ENCODE data around the gene TCF25.
"Not testable (repeated sequence)": the region's sequence is repeated elsewhere in the genome, so short reads cannot be mapped to it uniquely, and the experiment has no call there.

The TCF25 gene

DNA sequence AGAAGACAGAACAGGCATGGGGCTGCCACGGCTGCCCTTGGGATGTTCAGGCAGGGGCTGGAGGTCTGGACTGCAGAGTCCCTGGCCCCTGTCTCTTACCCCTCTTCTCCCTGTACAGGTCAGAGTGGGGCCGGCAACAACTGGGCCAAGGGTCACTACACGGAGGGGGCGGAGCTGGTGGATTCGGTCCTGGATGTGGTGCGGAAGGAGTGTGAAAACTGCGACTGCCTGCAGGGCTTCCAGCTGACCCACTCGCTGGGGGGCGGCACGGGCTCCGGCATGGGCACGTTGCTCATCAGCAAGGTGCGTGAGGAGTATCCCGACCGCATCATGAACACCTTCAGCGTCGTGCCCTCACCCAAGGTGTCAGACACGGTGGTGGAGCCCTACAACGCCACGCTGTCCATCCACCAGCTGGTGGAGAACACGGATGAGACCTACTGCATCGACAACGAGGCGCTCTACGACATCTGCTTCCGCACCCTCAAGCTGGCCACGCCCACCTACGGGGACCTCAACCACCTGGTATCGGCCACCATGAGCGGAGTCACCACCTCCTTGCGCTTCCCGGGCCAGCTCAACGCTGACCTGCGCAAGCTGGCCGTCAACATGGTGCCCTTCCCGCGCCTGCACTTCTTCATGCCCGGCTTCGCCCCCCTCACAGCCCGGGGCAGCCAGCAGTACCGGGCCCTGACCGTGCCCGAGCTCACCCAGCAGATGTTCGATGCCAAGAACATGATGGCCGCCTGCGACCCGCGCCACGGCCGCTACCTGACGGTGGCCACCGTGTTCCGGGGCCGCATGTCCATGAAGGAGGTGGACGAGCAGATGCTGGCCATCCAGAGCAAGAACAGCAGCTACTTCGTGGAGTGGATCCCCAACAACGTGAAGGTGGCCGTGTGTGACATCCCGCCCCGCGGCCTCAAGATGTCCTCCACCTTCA is 61.5 kb downstream of the TCF25 start:
- DNase-seq = no peak
- intact Hi-C loops (cut with DNase I) = no loop called here

DNA sequence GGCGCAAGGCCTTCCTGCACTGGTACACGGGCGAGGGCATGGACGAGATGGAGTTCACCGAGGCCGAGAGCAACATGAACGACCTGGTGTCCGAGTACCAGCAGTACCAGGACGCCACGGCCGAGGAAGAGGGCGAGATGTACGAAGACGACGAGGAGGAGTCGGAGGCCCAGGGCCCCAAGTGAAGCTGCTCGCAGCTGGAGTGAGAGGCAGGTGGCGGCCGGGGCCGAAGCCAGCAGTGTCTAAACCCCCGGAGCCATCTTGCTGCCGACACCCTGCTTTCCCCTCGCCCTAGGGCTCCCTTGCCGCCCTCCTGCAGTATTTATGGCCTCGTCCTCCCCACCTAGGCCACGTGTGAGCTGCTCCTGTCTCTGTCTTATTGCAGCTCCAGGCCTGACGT is 62.2 kb downstream of the TCF25 start:
- intact Hi-C loops (cut with DNase I); DNase-seq: not testable (repeated sequence)

DNA sequence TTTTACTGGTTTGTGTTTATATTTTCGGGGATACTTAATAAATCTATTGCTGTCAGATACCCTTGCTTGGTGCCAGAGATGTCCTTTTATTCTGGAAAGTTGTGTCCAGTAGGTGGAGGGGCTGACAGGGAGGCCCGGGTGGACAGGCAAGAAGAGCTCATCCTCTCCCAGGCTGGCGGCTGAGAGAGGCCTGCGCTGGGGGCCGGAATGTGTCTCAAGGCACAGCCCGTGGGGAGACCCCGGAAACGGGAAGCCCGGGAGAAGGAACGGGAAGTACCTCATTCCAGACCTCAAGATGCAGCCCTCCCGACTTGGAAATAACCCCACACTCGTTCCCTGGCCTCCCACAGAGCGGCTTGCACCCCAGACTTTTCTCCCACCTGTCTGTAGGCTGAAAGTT is 62.6 kb downstream of the TCF25 start:
- intact Hi-C loops (cut with DNase I) = no loop called here
- no peak for DNase-seq

DNA sequence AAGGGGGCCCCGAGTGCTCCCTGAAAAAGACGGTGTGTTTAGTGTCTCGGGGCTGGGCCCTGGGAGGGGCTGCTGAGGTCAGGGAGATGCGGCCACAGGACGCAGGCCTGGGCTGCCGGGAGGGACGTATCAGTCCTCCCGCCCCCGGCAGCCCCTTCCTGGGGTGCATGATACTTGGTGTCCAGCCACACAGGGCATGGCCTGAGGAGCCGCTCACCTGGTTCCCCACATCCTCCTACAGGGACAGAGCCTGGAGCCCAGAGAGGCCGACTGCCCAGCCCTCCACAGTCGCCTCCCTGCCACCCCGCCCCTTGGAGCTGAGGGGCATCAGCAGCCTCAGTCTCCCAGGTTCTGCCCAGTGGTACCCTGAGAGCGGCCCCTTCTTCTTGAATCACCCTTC is 63.1 kb downstream of the TCF25 start:
- no peak for DNase-seq
- intact Hi-C loops (cut with DNase I) = no loop called here

DNA sequence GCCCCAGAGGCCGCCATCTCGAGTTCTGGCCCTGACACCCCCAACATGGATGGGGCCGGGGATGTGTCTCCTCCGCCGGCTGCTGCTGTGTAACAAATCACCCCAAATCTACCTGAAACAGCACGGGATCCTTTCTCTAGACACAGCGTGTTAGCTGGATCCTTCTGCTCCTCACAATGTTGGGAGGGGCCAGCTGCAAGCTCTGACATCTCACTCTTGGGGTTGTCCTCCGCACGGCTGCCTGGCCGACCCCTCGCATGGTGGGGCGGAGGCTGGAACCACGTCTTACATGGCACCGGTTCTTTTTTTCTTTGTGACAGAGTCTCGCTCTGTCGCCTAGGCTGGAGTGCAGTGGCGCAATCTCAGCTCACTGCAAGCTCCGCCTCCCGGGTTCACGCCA is 63.6 kb downstream of the TCF25 start:
- DNase-seq = no peak
- intact Hi-C loops (cut with DNase I) = no loop called here

DNA sequence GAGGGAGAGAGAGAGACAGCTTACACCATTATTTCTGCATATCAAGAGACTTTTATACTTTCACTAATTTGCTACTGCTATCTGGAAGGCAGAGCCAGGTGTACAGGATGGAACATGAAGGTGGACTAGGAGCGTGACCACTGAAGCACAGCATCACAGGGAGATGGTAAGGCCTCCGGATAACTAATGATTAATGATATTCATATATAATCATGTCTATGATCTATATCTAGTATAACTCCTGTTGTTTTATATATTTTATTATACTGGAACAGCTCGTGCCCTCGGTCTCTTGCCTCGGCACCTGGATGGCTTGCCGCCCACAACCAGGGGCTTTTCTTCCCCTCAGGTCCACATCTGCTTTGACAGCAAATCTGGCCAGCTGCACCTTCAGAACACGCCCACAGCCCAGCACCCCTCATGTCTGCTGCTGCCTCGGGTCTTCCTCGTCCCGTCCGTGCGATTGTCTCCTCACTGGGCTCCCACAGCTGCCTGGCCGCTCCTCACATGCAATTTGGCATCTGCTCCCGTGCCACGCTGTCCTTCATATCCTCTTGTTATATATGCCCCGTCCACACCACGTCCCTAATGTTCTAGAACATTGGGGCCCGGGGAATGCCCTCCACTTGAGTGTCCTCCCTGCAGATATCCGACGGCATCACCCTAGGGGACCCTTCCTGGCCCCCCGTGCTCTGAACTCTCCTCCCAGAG is 64.9 kb downstream of the TCF25 start:
- no peak for DNase-seq
- intact Hi-C loops (cut with DNase I) = no loop called here

DNA sequence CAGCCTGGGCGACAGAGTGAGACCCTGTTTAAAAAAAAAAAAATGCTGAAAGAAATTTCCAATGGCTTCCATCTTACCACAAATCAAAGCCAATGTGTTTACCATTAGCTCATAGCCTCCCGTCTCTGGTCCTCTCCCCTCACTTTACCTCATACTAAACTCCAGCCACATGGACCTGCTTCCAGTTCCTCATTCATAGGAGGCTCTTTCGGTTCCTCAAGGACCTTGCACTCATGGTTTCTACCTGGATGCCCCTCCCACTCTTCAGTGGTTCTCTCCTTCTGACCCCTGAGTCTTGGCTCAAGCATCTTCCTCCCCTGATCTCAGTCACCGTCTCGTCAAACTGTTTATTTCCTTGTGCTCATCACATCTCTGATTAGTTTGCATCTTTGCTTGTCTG is 71.4 kb downstream of the TCF25 start:
- DNase-seq = no peak
- intact Hi-C loops (cut with DNase I) = no loop called here

DNA sequence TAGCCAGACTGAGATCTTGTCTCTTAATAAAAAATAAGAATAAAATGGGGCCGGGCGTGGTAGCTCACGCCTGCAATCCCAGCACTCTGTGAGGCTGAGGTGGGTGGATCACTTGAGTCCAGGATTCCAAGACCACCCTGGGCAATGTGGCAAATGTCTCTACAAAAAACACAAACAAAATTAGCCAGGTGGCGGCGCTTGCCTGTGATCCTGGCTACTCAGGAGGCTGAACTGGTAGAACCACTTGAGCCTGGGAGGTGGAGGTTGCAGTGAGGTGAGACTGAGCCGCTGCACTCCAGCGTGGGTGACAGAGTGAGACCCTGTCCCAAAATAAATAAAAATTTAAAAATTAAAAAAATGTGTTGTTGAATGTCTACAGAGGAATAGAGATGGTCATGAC is 72.3 kb downstream of the TCF25 start:
- DNase-seq = no peak
- intact Hi-C loops (cut with DNase I) = no loop called here

DNA sequence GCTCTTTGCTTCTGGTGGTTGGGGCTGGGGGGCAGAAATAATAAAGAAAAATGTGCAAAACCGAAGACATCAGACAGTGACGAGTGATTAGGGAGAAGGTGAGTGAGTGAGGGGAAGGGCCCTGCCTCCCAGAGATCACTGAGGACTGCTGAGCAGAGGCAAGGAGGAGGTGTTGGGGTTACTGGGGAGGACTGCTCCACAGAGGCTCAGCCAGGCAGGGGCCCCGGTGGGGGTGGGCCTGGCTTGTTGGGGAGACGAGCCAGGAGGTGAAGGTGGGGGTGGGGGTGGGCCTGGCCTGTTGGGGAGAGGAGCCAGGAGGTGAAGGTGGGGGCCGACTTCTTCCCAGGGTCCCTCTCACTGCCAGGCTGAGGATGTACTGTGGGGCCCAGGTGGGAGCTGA is 73.1 kb downstream of the TCF25 start:
- DNase-seq = no peak
- intact Hi-C loops (cut with DNase I) = no loop called here

DNA sequence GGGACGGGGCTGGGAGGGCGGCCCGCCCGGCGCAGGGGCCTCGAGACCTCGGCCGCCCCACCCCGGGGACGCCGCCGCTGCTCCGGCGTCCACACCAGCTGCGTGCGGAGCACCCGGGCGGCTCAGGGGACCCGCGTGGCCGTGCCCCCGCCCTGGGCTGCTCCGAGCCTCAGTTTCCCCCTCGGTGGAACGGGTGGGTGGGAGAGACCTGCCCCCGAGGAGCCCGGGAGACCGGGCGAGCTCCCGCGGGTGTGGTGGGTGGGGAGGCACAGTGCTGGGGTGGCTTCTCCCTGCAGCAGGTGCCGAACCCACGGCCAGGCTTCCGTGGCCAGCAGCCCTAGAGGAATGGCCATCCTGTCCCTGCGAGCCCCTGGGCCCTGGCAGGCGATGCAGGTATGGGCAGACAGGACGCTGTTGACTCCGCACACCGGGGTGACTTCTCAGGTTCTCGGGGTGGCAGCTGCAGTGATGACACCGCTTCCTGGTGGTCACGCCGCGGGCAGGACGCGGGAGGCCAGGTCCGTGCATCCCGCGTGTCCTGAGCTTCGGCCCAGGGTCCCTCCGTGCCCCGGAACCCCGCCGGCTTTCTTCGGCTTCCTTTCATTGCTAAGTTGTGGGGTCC is 75.8 kb downstream of the TCF25 start:
- intact Hi-C loops (cut with DNase I) = no loop called here
- DNase-seq = peak in 1 of 10 donors; percentile 77

DNA sequence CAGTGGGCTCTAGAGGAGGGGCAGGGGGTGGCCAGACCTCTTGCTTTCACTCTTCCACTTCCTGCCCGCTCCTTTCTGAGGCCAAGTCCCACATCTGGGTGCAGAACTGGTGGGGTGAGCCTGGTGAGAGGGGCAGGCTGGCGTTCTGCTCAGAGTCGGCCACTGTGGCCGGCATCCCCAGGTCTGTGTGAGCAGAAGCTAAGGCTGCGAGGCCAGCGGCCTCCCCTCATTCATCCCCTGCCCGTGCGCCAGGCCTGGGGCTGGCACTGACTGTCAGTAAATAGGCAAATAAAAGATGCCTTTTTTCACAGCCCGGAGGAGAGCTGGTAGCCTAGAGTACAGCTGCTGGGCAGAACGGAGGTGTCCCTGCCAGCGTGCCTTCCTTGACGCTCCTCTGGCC is 76.4 kb downstream of the TCF25 start:
- peak in 2 of 10 donors; percentile 40 to 85 for DNase-seq
- intact Hi-C loops (cut with DNase I) = no loop called here

DNA sequence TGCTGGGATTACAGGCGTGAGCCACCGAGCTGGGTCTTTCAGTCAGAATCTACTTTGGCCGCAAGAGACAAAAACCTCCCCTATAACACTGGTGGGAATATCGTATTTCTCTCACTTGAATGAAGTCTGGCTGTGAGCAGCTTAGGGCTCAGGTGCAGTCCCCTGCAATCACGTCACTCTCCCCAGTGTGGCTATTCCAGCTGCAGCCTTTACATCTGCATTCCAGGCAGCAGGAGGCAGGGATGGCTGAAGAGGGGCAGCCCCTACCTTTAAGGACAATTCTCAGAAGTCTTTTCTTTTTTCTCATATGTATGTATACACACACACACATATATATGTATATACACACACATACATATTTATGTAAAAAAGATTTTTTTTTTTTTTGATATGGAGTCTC is 78.1 kb downstream of the TCF25 start:
- intact Hi-C loops (cut with DNase I) = no loop called here
- no peak for DNase-seq

DNA sequence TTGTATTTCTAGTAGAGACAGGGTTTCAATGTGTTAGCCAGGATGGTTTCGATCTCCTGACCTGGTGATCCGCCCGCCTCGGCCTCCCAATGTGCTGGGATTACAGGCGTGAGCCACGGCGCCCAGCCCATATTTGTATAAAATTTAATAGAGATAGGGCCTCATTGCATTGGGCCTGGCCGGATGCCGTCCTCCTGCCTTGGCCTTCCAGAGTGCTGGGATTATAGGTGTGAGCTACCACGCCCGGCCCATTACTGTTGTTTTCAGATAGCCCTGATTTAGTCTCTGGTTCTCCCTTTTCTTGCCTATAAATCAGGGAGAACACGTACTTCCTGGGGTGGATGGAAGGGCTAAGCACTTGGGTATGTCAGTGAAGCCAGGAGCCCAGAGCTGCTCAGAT is 78.7 kb downstream of the TCF25 start:
- intact Hi-C loops (cut with DNase I) = no loop called here

DNA sequence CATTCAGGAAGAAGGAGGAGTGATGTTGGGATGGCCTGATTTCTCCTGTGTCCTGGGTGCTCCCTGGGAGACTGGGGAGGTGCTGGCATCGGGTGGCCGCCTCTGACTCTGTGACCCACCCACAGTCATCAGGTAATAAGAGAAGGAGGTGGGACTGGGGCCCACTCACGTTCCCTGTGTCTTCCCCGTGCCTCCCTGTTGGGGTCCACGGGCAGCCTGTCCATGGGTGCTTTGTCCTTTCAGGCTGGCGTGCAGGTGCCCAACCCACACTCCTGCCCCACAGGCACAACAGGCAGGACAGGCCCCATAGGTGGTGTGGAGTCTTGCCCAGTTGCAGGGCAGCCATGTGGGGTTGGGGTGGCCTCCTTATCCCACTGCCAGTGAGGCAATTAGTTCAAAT is 79.2 kb downstream of the TCF25 start:
- peak in 2 of 10 donors; percentile 48 to 61 for DNase-seq
- intact Hi-C loops (cut with DNase I) = no loop called here

More for the DNA sequence above, 78.7 kb downstream of the TCF25 start:
- DNase-seq = peak in 1 of 10 donors; percentile 54

DNA sequence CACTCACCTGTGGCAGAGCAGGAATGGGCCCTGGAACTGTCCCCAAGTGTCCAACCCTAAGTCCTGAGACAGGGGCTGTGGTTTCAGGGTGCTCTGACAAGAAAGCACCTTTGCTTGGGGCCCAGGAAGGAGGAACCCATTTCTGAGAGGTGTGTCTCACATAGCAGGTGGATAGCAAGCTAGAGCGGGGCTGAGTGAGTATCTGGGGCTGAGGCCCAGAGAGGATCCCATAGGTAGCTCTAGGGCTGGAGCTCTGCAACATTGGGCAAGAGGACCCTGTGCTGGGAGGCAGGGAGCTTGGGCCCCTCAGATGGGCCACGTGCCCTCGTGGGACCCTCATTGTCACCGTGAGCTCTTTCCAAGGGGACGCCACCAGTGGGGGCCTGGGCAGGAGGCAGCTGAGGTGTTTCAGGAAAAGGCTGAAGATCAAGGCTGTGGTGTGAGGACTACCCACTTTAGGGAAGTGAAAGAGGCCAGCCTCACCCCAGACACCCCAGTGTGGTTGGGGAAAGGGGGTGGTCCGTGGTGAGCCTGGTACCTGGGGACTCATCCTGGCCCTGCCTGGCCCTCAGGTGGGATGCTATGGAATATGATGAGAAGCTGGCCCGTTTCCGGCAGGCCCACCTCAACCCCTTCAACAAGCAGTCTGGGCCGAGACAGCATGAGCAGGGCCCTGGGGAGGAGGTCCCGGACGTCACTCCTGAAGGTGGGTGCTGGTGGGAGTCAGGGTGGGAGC is 80.4 kb downstream of the TCF25 start:
- peak in 2 of 10 donors; percentile 59 to 78 for DNase-seq
- intact Hi-C loops (cut with DNase I) = no loop called here

DNA sequence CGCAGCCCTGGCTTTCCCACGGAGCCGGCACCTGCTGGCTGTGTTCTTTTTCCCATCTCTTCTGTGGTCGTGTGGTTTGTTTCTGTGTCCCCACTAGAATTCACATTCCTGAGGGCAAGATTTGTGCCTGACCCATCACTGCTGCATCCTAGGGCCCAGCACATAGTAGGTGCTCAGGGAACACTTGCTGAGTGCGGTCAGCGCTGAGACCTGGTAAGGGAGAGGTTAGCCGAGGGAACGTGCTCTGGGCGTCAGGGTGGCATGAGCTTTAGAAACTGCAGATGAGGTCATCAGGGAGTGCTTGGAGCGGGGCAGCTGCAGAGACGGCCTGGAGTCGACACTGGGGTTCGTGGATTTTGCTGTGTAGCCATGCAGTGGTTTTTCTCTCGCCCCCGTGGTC is 81.1 kb downstream of the TCF25 start:
- peak in 2 of 10 donors; percentile 35 to 55 for DNase-seq
- intact Hi-C loops (cut with DNase I) = no loop called here

DNA sequence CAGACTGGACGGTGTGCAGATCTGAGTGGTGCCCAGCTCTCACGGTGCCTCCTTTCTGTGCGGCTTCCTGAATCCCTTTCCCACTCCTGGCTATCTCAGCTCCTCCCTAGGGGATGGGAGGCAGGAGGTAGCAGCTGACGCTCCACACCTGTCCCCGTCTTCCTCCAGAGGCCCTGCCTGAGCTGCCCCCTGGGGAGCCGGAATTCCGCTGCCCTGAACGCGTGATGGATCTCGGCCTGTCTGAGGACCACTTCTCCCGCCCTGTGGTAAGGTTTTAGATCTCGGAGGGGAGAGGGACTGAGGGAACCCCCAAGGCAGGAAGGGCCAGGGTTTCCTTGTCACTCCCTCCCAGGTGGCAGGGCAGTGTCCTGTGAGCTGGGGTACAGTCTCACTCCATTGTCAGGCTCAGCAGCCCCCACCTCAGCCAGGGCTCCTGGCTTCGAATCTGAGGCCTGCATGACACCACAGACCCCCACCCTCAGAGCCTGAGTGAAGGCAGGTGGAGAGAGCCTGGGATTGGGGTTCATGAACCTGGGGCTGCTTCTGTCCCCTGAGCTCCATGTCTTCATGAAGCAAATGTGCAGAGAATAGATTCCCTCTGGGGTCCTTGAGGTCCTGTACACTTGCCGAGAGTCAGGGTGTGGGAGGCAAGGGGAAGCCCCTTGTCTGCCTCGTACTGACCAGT is 81.8 kb downstream of the TCF25 start:
- intact Hi-C loops (cut with DNase I) = no loop called here
- DNase-seq = peak in 2 of 10 donors; percentile 51 to 66

DNA sequence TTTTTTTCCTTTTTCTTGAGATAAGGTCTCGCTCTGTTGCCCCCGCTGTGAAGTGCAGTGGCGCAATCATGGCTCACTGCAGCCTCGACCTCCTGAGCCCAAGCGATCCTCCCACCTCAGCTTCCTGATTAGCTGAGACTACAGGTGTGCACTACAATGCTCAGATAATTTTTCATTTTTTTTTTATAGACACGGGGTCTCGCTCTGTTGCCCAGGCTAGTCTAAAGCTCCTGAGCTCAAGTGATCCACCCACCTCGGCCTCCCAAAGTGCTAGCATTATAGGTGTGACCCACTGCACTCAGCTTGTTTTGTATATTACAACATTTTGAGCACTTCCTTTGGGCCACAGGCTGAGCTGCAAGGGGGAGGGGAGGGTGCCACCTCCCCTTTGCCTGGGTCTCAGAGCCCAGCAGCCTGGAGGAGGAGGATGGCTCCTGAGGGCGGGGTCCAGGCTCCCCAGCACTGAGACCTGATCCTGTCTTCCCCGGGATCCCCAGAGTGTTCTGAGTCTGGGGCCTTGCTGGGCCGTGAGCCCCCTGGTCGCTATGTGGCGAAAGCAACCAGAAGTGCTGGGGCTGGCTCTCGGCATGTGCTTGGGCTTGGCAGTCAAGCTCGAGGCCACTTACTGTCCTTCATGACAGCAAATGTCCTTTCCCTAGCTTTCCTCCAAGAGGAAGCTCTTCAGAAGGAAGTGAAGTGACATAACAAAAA is 83.3 kb downstream of the TCF25 start:
- intact Hi-C loops (cut with DNase I) = no loop called here
- peak in 2 of 10 donors; percentile 30 to 54 for DNase-seq

DNA sequence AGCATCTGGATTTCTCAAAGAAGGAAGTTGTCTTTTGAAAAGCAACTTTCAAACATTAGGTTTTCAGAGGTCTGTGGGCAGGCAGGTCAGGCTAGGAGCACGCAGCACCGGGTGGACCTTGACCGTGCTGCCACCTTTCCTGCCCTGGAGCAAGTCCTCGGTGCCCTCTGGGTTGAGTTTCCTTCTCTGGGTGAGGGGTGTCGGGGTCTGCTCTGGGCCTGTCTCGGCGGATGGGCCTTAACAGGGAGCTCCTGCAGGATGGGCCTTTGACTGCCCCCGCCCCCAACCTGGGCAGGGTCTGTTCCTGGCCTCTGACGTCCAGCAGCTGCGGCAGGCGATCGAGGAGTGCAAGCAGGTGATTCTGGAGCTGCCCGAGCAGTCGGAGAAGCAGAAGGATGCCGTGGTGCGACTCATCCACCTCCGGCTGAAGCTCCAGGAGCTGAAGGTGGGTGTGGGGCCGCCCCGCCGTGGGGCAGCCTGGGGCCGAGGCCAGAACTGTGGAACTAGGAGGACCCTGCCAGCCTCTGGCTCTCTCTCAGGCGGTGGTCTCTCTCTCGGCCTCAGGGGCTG is 83.9 kb downstream of the TCF25 start:
- intact Hi-C loops (cut with DNase I) = no loop called here

More for the DNA sequence above, 83.9 kb downstream of the TCF25 start:
- DNase-seq = peak in 2 of 10 donors; percentile 59 to 64

Measured in posterior cingulate gyrus (tissue), 11 donors.